K562 (cell line): ENCODE data around the gene MFSD2B. TPM values are rescaled to one million over a fixed set of nuclear protein-coding genes. Genes with fewer than 3 reads are reported as not detected.

ENCODE experiments used
- BCL6 ChIP-seq: fragments of 250-450 bp; sonication (Bioruptor Pico); IDR thresholded peaks from 2 replicates; pipeline ENCODE4 v1.4.0; 2020
- CBFA2T2 ChIP-seq: fragments of 450-650 bp; conservative IDR thresholded peaks from 2 replicates; pipeline ENCODE4 v1.6.1; 2017; ENCODE audit warnings: mild to moderate bottlenecking
- CBX3 ChIP-seq, 2 experiments: IDR thresholded peaks; 1 replicate in 1 of 2; 2 replicates in 1 of 2; pipeline ENCODE4 v1.6.1; 2012; ENCODE audit warnings: inconsistent platforms in 2 of 2, low read length in 2 of 2, borderline replicate concordance in 1 of 2, control low read depth in 1 of 2
- ETV1 ChIP-seq: fragments of 450-650 bp; conservative IDR thresholded peaks from 2 replicates; pipeline ENCODE4 v1.6.1; 2016; ENCODE audit warnings: missing genetic modification characterization, control low read depth, low read depth, missing compliant biosample characterization
- IRF1 ChIP-seq: sonication (generic); formaldehyde crosslinking; IDR thresholded peaks from 2 replicates; pipeline ENCODE4 v1.8.0; 2022; ENCODE audit warnings: missing genetic modification reagents, mild to moderate bottlenecking, borderline replicate concordance
- JUN ChIP-seq, 2 experiments: sonication (generic) in 1 of 2; formaldehyde crosslinking in 1 of 2; IDR thresholded peaks; 2 replicates each; pipeline versions ENCODE4 v1.6.1 to v1.8.0; 2012 to 2022; ENCODE audit warnings: borderline replicate concordance in 2 of 2, mild to moderate bottlenecking in 2 of 2, improper control_type of control experiment in 1 of 2, low read depth in 1 of 2, low read length in 1 of 2, missing genetic modification reagents in 1 of 2
- MTA2 ChIP-seq: fragments of 450-650 bp; IDR thresholded peaks from 2 replicates; pipeline ENCODE4 v1.6.1; 2016; ENCODE audit warnings: low read depth
- SAFB ChIP-seq: fragments of 200-400 bp; formaldehyde crosslinking; IDR thresholded peaks from 2 replicates; pipeline ENCODE4 v1.6.1; 2017; ENCODE audit warnings: low read depth, low read length, borderline replicate concordance
- U2AF1 ChIP-seq: fragments of 200-400 bp; formaldehyde crosslinking; optimal IDR thresholded peaks from 2 replicates; pipeline ENCODE3; 2017; ENCODE audit warnings: mild to moderate bottlenecking, low read depth, low read length, moderate library complexity
- ZBTB49 ChIP-seq: sonication (generic); formaldehyde crosslinking; IDR thresholded peaks from 2 replicates; pipeline ENCODE4 v1.8.0; 2022; ENCODE audit warnings: missing genetic modification reagents, mild to moderate bottlenecking, borderline replicate concordance
- ZNF609 ChIP-seq: sonication (generic); formaldehyde crosslinking; IDR thresholded peaks from 2 replicates; pipeline ENCODE4 v1.8.1; 2023; ENCODE audit warnings: missing genetic modification reagents, mild to moderate bottlenecking, borderline replicate concordance
- polyA plus RNA-seq, 8 experiments: library from polyadenylated mRNA; depleted of rRNA in 4 of 8; stranded (reverse) in 5 of 8; unstranded in 3 of 8; fragments of >200 nt; fragmentation: Nextera tagmentation in 2 of 8; fragmentation: Illumina TruSeq in 1 of 8; extraction: Ambion mirVana in 2 of 8; extraction: Trizol in 1 of 8; gene quantifications; 2 replicates each; pipeline versions ENCODE4 v1.2.1 to v1.2.3, GENCODE V29; 2011 to 2014; ENCODE audit warnings: inconsistent platforms in 1 of 8, missing spikeins in 1 of 8
- total RNA-seq, 7 experiments: library from RNA; depleted of rRNA in 6 of 7; stranded (reverse); fragments of >200 nt in 6 of 7; fragmentation: Illumina TruSeq in 2 of 7; extraction: Trizol in 2 of 7; gene quantifications; 2 replicates each; pipeline versions ENCODE4 v1.2.1 to v1.2.3, GENCODE V29; 2011 to 2021; ENCODE audit warnings: low replicate concordance in 1 of 7
- TF ChIP-seq, protein P1 (sequence below): fragments of 250-450 bp; sonication (Bioruptor Pico); IDR thresholded peaks from 2 replicates; pipeline ENCODE4 v1.4.0; 2020; ENCODE audit warnings: mild to moderate bottlenecking, moderate library complexity, borderline replicate concordance

Gene MFSD2B
- total and polyA plus RNA-seq, 9 of the 15 experiments (the other 6 are each of a cell fraction or from before 2014, with no cell fraction given): 2.6 to 10.9 (median 6.8) TPM

DNA sequence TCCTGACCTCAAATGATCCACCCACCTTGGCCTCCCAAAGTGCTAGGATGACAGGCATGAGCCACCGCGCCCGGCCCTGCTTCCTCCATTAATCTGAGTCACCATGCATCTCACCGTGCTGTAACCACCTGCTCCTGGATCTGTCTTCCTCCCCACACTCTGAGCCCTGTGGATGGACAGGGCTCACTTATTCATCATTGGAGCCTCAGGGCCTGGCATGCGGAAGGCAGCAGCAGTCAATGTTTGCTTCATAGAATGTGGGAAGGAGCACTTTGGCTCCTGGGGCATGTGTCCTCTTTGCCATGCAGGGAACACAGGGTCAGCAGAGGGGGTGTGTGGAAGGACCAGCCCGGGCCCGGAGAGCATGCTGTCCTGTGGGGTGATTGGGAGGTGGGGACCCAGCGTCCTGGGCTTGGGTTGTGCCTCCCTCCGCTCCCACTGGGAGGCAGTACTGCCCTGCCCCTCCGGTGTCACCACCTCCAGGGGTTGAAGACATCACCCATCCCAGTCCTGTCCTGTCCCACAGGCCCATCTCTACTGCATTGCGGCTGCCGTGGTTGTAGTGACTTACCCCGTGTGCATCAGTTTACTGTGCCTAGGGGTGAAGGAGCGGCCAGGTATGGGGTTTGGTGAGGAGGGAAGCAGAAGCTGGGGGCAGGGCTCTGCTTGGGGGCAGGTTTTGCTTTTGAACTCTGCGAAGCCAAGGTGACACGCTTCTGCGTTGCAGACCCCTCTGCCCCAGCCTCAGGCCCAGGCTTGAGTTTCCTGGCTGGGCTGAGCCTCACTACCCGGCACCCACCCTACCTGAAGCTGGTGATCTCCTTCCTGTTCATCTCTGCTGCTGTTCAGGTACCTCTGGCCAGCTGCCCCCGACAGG is 11.5 kb downstream of the MFSD2B start (continued):
- TF ChIP-seq MTA2 (no peak), U2AF1 (no peak), JUN (IDR thresholded peaks at IDR 0.05; ENCODE audit: borderline replicate concordance, low read depth, low read length) (no peak), JUN (CRISPR knock-in tag; IDR thresholded peaks at IDR 0.05; ENCODE audit: borderline replicate concordance) (no peak), BCL6 (CRISPR knock-in tag) (no peak), IRF1 (CRISPR knock-in tag) (no peak), CBFA2T2 (no peak), SAFB (no peak), ZBTB49 (no peak), ETV1 (tag) (no peak), ZNF609 (no peak), CBX3 (IDR thresholded peaks at IDR 0.05; ENCODE audit: borderline replicate concordance in 1 of 2, low read length in 2 of 2) (no peak)
- TF ChIP-seq, protein P1, sequence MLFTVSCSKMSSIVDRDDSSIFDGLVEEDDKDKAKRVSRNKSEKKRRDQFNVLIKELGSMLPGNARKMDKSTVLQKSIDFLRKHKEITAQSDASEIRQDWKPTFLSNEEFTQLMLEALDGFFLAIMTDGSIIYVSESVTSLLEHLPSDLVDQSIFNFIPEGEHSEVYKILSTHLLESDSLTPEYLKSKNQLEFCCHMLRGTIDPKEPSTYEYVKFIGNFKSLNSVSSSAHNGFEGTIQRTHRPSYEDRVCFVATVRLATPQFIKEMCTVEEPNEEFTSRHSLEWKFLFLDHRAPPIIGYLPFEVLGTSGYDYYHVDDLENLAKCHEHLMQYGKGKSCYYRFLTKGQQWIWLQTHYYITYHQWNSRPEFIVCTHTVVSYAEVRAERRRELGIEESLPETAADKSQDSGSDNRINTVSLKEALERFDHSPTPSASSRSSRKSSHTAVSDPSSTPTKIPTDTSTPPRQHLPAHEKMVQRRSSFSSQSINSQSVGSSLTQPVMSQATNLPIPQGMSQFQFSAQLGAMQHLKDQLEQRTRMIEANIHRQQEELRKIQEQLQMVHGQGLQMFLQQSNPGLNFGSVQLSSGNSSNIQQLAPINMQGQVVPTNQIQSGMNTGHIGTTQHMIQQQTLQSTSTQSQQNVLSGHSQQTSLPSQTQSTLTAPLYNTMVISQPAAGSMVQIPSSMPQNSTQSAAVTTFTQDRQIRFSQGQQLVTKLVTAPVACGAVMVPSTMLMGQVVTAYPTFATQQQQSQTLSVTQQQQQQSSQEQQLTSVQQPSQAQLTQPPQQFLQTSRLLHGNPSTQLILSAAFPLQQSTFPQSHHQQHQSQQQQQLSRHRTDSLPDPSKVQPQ (CRISPR knock-in tag): no peak
